Small intestine (tissue), 7 donors: ENCODE results near the gene APOL4. TPM values are rescaled to one million over a fixed set of nuclear protein-coding genes. Genes with fewer than 3 reads are reported as not detected.
"Not testable (repeated sequence)": the region's sequence is repeated elsewhere in the genome, so short reads cannot be mapped to it uniquely, and the experiment has no call there.

Experiments used
- DNase-seq, 2 donors: peaks; one replicate each; pipeline versions ENCODE4 v3.0.0 to v3.0.0-alpha.2; 2013
- FAIRE-seq: peaks from 2 replicates; lab custom pipeline; 2012; peaks lifted over from hg19 to GRCh38; lab: Jason Lieb, UNC
- H3K27ac ChIP-seq, 3 donors: one replicate each; pipeline ENCODE4 v1.5.1; 2013; ENCODE audit warnings: low read length in 2 of 3, mild to moderate bottlenecking in 2 of 3, control low read depth in 1 of 3, inconsistent platforms in 1 of 3, low read depth in 1 of 3, moderate library complexity in 1 of 3
- H3K27me3 ChIP-seq, 3 donors: one replicate each; pipeline ENCODE4 v1.6.1; 2013; ENCODE audit warnings: low read length in 3 of 3, inconsistent platforms in 1 of 3; ENCODE audit not compliant: control insufficient read depth in 3 of 3, insufficient read depth in 3 of 3
- H3K36me3 ChIP-seq, 3 donors: one replicate each; pipeline ENCODE4 v1.6.1; 2013; ENCODE audit warnings: low read length in 3 of 3, inconsistent platforms in 1 of 3, low read depth in 1 of 3, mild to moderate bottlenecking in 1 of 3, moderate library complexity in 1 of 3; ENCODE audit not compliant: control insufficient read depth in 3 of 3, insufficient read depth in 2 of 3
- H3K4me1 ChIP-seq, 3 donors: one replicate each; pipeline ENCODE4 v1.6.1; 2013; ENCODE audit warnings: low read length in 2 of 3, inconsistent platforms in 1 of 3, low read depth in 1 of 3, mild to moderate bottlenecking in 1 of 3, moderate library complexity in 1 of 3; ENCODE audit not compliant: control insufficient read depth in 3 of 3, insufficient read depth in 2 of 3
- H3K4me3 ChIP-seq, 3 donors: one replicate each; pipeline ENCODE4 v1.5.1; 2013; ENCODE audit warnings: low read length in 3 of 3, control low read depth in 1 of 3, inconsistent platforms in 1 of 3, low read depth in 1 of 3, mild to moderate bottlenecking in 1 of 3, moderate library complexity in 1 of 3
- H3K9me3 ChIP-seq, 2 donors: one replicate each; pipeline ENCODE4 v1.6.1; 2013; ENCODE audit warnings: low read depth in 1 of 2, low read length in 1 of 2; ENCODE audit not compliant: control insufficient read depth in 2 of 2, insufficient read depth in 1 of 2
- whole genome bisulfite sequencing, 3 donors: extraction: QIAGEN DNeasy Blood & Tissue Kit; methylation state at CpG; one replicate each; pipeline ENCODE4 v1.1.7; 2013; 5-methylcytosine and 5-hydroxymethylcytosine counted together
- polyA plus RNA-seq, 4 donors: library from polyadenylated mRNA; stranded (reverse) in 3 of 4; unstranded in 1 of 4; fragments of 200-250 nt in 3 of 4; fragments of 120-200 nt in 1 of 4; gene quantifications; one replicate each; pipeline versions ENCODE4 v1.2.1 to v1.2.3, GENCODE V29; 2013
- donor health status: healthy with polysubstance abuse.
- donor health status: control.
- donor health status: control.
- donor health status: Bipolar disorder and iron deficiency.
- donor health status: healthy.

APOL4 gene
- polyA plus RNA-seq, 4 donors, result 6.6 to 12.8 (median 9.6) TPM

- FAIRE-seq (no peak), DNase-seq (no peak)
- Histone ChIP-seq H3K27ac (no peak overlapping the region), H3K9me3 (no peaks in the 10 kb centered on the region), H3K4me3 (no peak overlapping the region), H3K4me1 (peaks cover 8 to 28% (median 18%) of the 10 kb centered on the region in 3 donors), H3K36me3 (peaks cover 0 to 40% (median 14%) of the 10 kb centered on the region in 3 donors), H3K27me3 (no peaks in the 10 kb centered on the region)
- 59 to 74% (median 72%) methylated on average over 2 of the region's 2 CpGs for WGBS, 3 donors
Measured at GRCh38 chr22:36234919-36235318, 33.3 kb upstream of the APOL4 start.

GRCh38 chr22:36234213-36234612 lies 32.6 kb upstream of the APOL4 start:
- Histone ChIP-seq H3K27ac (no peak overlapping the region), H3K27me3 (no peaks in the 10 kb centered on the region), H3K36me3 (peaks cover 0 to 43% (median 14%) of the 10 kb centered on the region in 3 donors), H3K4me3 (no peak overlapping the region), H3K9me3 (no peaks in the 10 kb centered on the region), H3K4me1 (peaks cover 8 to 24% (median 18%) of the 10 kb centered on the region in 3 donors)
- FAIRE-seq (no peak), DNase-seq (no peak)
- 67 to 78% (median 77%) methylated on average over 2 of the region's 2 CpGs for WGBS, 3 donors

DNA sequence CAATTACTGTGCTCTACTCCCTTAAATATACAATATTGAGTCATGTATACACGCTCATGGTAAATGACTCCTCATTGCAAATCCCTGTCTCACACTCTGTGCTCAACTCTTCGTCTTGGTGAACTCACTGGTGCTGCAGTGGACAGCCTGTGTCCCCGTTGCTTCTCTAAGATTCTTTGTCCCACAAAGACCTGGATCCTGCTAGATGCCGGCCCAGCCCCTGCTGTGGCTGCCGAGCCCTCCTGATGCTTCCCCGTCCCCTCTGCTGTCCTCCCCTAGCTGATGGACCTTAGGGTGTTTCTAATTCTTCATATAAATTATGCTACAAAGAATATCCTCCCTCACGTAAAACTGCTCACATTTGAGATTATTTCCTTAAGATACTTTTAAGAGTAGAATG lies 32.2 kb upstream of the APOL4 start:
- peaks cover 8 to 24% (median 18%) of the 10 kb centered on the region in 3 donors for H3K4me1 ChIP-seq
- DNase-seq, result no peak
- no peak overlapping the region for H3K27ac ChIP-seq
- no peak for FAIRE-seq
- no peaks in the 10 kb centered on the region for H3K9me3 ChIP-seq
- no peak overlapping the region for H3K4me3 ChIP-seq
- no peaks in the 10 kb centered on the region for H3K27me3 ChIP-seq
- WGBS, 3 donors, result 84 to 92% (median 91%) methylated on average over 7 of the region's 7 CpGs
- H3K36me3 ChIP-seq, result peaks cover 0 to 47% (median 14%) of the 10 kb centered on the region in 3 donors

DNA sequence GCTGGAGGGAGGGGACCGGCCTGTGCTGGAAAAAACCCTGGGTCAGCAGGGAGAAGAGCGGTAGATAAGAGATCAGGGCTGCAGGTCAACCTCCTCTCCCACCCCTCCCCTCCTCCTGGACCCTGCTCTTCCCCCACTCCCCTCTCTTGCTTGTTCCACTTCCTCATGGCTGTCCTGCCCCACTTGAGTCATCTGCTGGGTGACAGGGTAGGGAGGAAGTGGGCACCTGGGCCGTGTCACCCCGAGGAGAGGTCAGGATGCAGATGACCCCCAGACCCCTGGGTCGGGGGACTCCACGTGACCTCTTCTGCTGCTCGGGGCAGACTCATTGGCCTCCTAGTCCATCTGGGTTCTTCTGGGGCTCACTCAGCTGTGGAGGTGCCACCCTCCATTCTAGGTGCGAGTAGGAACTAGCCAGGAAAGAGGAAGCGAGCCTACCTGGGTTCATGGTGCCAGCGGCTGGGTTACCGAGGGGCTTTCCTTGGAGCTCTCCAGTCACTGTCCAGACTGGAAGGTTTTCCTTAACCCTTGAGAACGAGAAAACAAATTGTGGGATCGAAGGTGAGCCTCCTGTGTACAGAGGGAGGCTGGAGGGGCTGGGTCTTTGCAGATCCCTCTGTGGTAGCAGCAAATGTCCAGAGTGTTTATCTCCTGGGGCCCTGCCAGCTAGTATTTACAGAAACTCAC lies 31.2 kb upstream of the APOL4 start:
- 77 to 83% (median 79%) methylated on average over 13 of the region's 13 CpGs for WGBS, 3 donors
- Histone ChIP-seq H3K9me3 (no peaks in the 10 kb centered on the region), H3K36me3 (peaks cover 3 to 53% (median 16%) of the 10 kb centered on the region in 3 donors), H3K4me1 (peaks cover 8 to 18% (median 15%) of the 10 kb centered on the region in 3 donors), H3K27ac (no peak overlapping the region), H3K27me3 (no peaks in the 10 kb centered on the region), H3K4me3 (no peak overlapping the region)
- FAIRE-seq (no peak), DNase-seq (no peak)

DNA sequence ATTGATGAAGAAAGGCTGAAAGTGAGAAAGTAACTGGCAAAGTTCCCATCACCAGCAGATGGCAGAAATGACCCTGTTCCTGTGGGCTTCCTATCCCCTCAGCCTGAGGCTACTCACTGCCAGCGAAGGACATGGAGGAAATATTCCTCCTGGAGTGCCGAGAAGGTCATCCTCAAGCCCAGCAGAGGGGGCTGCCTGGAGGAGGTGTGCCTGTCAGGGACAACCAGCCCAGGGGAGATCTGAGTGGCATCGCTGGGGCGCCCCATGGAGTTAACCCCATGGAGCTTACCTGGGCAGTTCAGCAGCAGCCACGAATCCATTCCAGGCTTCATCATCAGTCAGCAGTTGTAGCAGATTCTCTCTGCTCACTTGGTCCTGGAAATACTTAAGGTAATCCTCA lies 29.4 kb upstream of the APOL4 start:
- Histone ChIP-seq H3K36me3 (peaks cover 9 to 58% (median 19%) of the 10 kb centered on the region in 3 donors), H3K4me1 (peaks cover 0 to 11% (median 0%) of the 10 kb centered on the region in 3 donors)
- FAIRE-seq, H3K27ac ChIP-seq, H3K27me3 ChIP-seq, H3K4me3 ChIP-seq, DNase-seq, H3K9me3 ChIP-seq: not testable (repeated sequence)
- 82 to 96% (median 91%) methylated on average over 5 of the region's 5 CpGs for WGBS, 3 donors

- DNase-seq, H3K4me1 ChIP-seq, H3K27me3 ChIP-seq, H3K27ac ChIP-seq, H3K4me3 ChIP-seq, FAIRE-seq, H3K9me3 ChIP-seq: not testable (repeated sequence)
- peaks cover 9 to 63% (median 19%) of the 10 kb centered on the region in 3 donors for H3K36me3 ChIP-seq
- WGBS, 3 donors, result 86 to 99% (median 97%) methylated on average over 3 of the region's 3 CpGs
Measured at GRCh38 chr22:36229649-36230048, 28.0 kb upstream of the APOL4 start.

DNA sequence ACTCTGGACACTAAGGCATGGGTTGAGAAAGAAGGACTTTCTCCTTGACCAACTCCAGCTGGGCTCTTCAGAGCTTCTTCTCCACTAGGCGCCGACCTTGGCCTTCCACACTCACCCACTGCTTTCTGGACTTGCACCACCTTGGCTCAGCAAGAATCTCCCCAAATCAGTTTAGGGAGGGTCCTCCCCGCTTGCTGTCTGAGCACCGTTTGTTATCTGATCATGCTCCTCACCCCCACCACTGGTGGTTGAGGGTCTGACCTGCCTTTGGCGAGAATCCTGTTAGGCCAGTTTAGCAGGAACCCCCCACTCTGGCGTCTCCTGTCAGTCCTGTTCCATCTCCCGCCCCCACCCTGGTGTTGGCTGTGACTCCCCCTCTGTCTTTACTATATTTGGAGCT lies 27.3 kb upstream of the APOL4 start:
- FAIRE-seq, result no peak

GRCh38 chr22:36228369-36228768 lies 26.8 kb upstream of the APOL4 start:
- WGBS, 3 donors, result 60 to 82% (median 82%) methylated on average over 1 of the region's 1 CpG
- not testable (repeated sequence) for H3K4me1 ChIP-seq, H3K9me3 ChIP-seq, FAIRE-seq, H3K27ac ChIP-seq, H3K27me3 ChIP-seq, DNase-seq, H3K4me3 ChIP-seq
- peaks cover 9 to 61% (median 19%) of the 10 kb centered on the region in 3 donors for H3K36me3 ChIP-seq

More for the DNA sequence above, 27.3 kb upstream of the APOL4 start:
- Histone ChIP-seq H3K27me3 (no peaks in the 10 kb centered on the region), H3K27ac (no peak overlapping the region), H3K4me3 (no peak overlapping the region), H3K9me3 (no peaks in the 10 kb centered on the region), H3K36me3 (peaks cover 9 to 63% (median 19%) of the 10 kb centered on the region in 3 donors), H3K4me1 (no peaks in the 10 kb centered on the region)
- DNase-seq, result no peak
- WGBS, 3 donors, result 84 to 88% (median 87%) methylated on average over 7 of the region's 7 CpGs
